ENCODE results near the gene HIGD1B. TPM values are rescaled to one million over a fixed set of nuclear protein-coding genes. Genes with fewer than 3 reads are reported as not detected.

HIGD1B gene
- total RNA-seq, 1 experiment from 2014 or later: not detected

- H3K4me1 ChIP-seq (ENCODE audit: control insufficient read depth in 1 of 2, insufficient read depth in 2 of 2, low read length in 2 of 2): peaks cover 7 to 10% of the 10 kb centered on the region in 2 experiments; a peak in 3 of 4 replicates
- H4K20me1 ChIP-seq (ENCODE audit: insufficient read depth): no peaks in the 10 kb centered on the region
Observed at GRCh38 chr17:44844390-44844830, 3.3 kb upstream of the HIGD1B start.

More at GRCh38 chr17:44844390-44844830, 3.3 kb upstream of the HIGD1B start:
- no peaks in the 10 kb centered on the region for H3K79me2 ChIP-seq (ENCODE audit: insufficient read depth, low read length)
- no peak overlapping the region for H3K4me3 ChIP-seq (replicated peaks in 1 of 2; ENCODE audit: low read depth in 1 of 2, low read length in 2 of 2)
- TF ChIP-seq, protein P1, sequence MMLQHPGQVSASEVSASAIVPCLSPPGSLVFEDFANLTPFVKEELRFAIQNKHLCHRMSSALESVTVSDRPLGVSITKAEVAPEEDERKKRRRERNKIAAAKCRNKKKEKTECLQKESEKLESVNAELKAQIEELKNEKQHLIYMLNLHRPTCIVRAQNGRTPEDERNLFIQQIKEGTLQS (IDR thresholded peaks at IDR 0.05): no peak
- no peak for TF ChIP-seq CTCF (IDR thresholded peaks at IDR 0.05 in 2 of 3, conservative IDR thresholded peaks at IDR 0.05 in 1 of 3; ENCODE audit: borderline replicate concordance in 1 of 3, insufficient read depth in 1 of 3, low read depth in 2 of 3, low read length in 2 of 3)
- TF ChIP-seq EZH2 (IDR thresholded peaks at IDR 0.05): no peak
- TF ChIP-seq TCF7L2 (IDR thresholded peaks at IDR 0.05; ENCODE audit: borderline replicate concordance, extremely low read depth, insufficient read depth, insufficient read length): no peak
- TF ChIP-seq YY1 (IDR thresholded peaks at IDR 0.05; ENCODE audit: extremely low read depth, insufficient replicate concordance, low read depth, low read length): no peak
- TF ChIP-seq SRF (IDR thresholded peaks at IDR 0.05; ENCODE audit: low read depth): no peak
- no peak for TF ChIP-seq EZH2phosphoT487 (IDR thresholded peaks at IDR 0.05; ENCODE audit: borderline replicate concordance)
- TF ChIP-seq, protein P2, sequence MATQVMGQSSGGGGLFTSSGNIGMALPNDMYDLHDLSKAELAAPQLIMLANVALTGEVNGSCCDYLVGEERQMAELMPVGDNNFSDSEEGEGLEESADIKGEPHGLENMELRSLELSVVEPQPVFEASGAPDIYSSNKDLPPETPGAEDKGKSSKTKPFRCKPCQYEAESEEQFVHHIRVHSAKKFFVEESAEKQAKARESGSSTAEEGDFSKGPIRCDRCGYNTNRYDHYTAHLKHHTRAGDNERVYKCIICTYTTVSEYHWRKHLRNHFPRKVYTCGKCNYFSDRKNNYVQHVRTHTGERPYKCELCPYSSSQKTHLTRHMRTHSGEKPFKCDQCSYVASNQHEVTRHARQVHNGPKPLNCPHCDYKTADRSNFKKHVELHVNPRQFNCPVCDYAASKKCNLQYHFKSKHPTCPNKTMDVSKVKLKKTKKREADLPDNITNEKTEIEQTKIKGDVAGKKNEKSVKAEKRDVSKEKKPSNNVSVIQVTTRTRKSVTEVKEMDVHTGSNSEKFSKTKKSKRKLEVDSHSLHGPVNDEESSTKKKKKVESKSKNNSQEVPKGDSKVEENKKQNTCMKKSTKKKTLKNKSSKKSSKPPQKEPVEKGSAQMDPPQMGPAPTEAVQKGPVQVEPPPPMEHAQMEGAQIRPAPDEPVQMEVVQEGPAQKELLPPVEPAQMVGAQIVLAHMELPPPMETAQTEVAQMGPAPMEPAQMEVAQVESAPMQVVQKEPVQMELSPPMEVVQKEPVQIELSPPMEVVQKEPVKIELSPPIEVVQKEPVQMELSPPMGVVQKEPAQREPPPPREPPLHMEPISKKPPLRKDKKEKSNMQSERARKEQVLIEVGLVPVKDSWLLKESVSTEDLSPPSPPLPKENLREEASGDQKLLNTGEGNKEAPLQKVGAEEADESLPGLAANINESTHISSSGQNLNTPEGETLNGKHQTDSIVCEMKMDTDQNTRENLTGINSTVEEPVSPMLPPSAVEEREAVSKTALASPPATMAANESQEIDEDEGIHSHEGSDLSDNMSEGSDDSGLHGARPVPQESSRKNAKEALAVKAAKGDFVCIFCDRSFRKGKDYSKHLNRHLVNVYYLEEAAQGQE (IDR thresholded peaks at IDR 0.05; ENCODE audit: low read depth): no peak
- TF ChIP-seq CBX3 (IDR thresholded peaks at IDR 0.05; ENCODE audit: low read depth): no peak
- no peak for TF ChIP-seq RAD21 (IDR thresholded peaks at IDR 0.05; ENCODE audit: low read depth)
- no peak for TF ChIP-seq FOSL1 (IDR thresholded peaks at IDR 0.05; ENCODE audit: low read depth)
- TF ChIP-seq, protein P3, sequence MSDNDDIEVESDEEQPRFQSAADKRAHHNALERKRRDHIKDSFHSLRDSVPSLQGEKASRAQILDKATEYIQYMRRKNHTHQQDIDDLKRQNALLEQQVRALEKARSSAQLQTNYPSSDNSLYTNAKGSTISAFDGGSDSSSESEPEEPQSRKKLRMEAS (IDR thresholded peaks at IDR 0.05): no peak
- no peak for TF ChIP-seq ZFX (IDR thresholded peaks at IDR 0.05)
- no peak for TF ChIP-seq JUND (IDR thresholded peaks at IDR 0.05)
- no peak for TF ChIP-seq SIN3A (IDR thresholded peaks at IDR 0.05; ENCODE audit: low read depth)
- no peak for TF ChIP-seq SP1 (IDR thresholded peaks at IDR 0.05; ENCODE audit: low read depth)
- TF ChIP-seq ELF1 (IDR thresholded peaks at IDR 0.05; ENCODE audit: borderline replicate concordance, low read depth): no peak
- no peak for TF ChIP-seq ZNF274 (IDR thresholded peaks at IDR 0.05; ENCODE audit: low read depth, low read length)
- no peak for TF ChIP-seq EGR1 (IDR thresholded peaks at IDR 0.05; ENCODE audit: low read depth)
- TF ChIP-seq, protein P4, sequence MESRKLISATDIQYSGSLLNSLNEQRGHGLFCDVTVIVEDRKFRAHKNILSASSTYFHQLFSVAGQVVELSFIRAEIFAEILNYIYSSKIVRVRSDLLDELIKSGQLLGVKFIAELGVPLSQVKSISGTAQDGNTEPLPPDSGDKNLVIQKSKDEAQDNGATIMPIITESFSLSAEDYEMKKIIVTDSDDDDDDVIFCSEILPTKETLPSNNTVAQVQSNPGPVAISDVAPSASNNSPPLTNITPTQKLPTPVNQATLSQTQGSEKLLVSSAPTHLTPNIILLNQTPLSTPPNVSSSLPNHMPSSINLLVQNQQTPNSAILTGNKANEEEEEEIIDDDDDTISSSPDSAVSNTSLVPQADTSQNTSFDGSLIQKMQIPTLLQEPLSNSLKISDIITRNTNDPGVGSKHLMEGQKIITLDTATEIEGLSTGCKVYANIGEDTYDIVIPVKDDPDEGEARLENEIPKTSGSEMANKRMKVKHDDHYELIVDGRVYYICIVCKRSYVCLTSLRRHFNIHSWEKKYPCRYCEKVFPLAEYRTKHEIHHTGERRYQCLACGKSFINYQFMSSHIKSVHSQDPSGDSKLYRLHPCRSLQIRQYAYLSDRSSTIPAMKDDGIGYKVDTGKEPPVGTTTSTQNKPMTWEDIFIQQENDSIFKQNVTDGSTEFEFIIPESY (IDR thresholded peaks at IDR 0.05; ENCODE audit: extremely low read depth, insufficient replicate concordance, low read length): no peak
- ChIA-PET RAD21 (ENCODE audit: low non-redundant PET in 1 of 2, low total read pairs in 2 of 2, uncharacterized antibody in 2 of 2, unreplicated experiment in 2 of 2) (no interaction called here), CTCF (interaction anchor here (2.9 kb wide), 1 partner anchor 65 kb away, joined by 12 read pairs; no protein-coding TSS in a partner anchor), POLR2A (no interaction called here)
- BruUV-seq (replicated peaks): no TSS peak
- H3K9me3 ChIP-seq (ENCODE audit: control insufficient read depth in 1 of 2, insufficient read depth in 1 of 2, low read depth in 1 of 2, low read length in 2 of 2): no peaks in the 10 kb centered on the region
- no peaks in the 10 kb centered on the region for H3K36me3 ChIP-seq (ENCODE audit: control insufficient read depth in 1 of 2, insufficient read depth in 2 of 2, low read length in 2 of 2)
- H3K4me2 ChIP-seq (ENCODE audit: low read length): no peak overlapping the region
- H3K27me3 ChIP-seq (ENCODE audit: insufficient read depth, low read length): no peaks in the 10 kb centered on the region
- ATAC-seq: no peak
- no peak overlapping the region for H3K9ac ChIP-seq (ENCODE audit: low read length)
- no peak for DNase-seq (ENCODE audit: low read depth, low spot score)
- H2AFZ ChIP-seq (ENCODE audit: low read depth, low read length, poor library complexity, severe bottlenecking): no peak overlapping the region
- no peaks in the 10 kb centered on the region for H3K9me2 ChIP-seq (ENCODE audit: insufficient read depth)
- H3K27ac ChIP-seq (ENCODE audit: low read depth, low read length): no peak overlapping the region
- intact Hi-C loops (cut with micrococcal nuclease): no loop called here

Data from HCT116 (cell line).